Parathyroid adenoma (tissue), 2 donors: ENCODE measurements around the gene UNC13D.

ENCODE experiments used
- H2AFZ ChIP-seq: fragments of 300-600 bp; sonication (generic); one replicate; pipeline ENCODE4 v1.7.0; 2017; ENCODE audit warnings: antibody characterized with exemption, mild to moderate bottlenecking
- H3K27ac ChIP-seq: fragments of 300-600 bp; sonication (generic); one replicate; pipeline ENCODE4 v1.7.0; 2017
- H3K27me3 ChIP-seq: fragments of 300-600 bp; sonication (generic); one replicate; pipeline ENCODE4 v1.7.0; 2017; ENCODE audit warnings: low read length; ENCODE audit not compliant: control insufficient read depth, insufficient read depth
- H3K36me3 ChIP-seq: fragments of 300-600 bp; sonication (generic); one replicate; pipeline ENCODE4 v1.7.0; 2017; ENCODE audit warnings: low read length; ENCODE audit not compliant: control insufficient read depth, insufficient read depth
- H3K4me1 ChIP-seq: fragments of 300-600 bp; sonication (generic); one replicate; pipeline ENCODE4 v1.7.0; 2017; ENCODE audit warnings: control low read depth
- H3K4me2 ChIP-seq: fragments of 300-600 bp; sonication (generic); one replicate; pipeline ENCODE4 v1.7.0; 2017; ENCODE audit warnings: low read length
- H3K4me3 ChIP-seq: fragments of 300-600 bp; sonication (generic); one replicate; pipeline ENCODE4 v1.7.0; 2017; ENCODE audit warnings: low read depth, low read length
- H3K79me2 ChIP-seq: fragments of 300-600 bp; sonication (generic); one replicate; pipeline ENCODE4 v1.7.0; 2017; ENCODE audit warnings: control low read depth
- H3K9ac ChIP-seq: fragments of 300-600 bp; sonication (generic); one replicate; pipeline ENCODE4 v1.7.0; 2017; ENCODE audit warnings: mild to moderate bottlenecking
- H3K9me3 ChIP-seq: fragments of 300-600 bp; sonication (generic); one replicate; pipeline ENCODE4 v1.7.0; 2017; ENCODE audit warnings: low read length; ENCODE audit not compliant: control insufficient read depth
- CTCF ChIP-seq: fragments of 300-600 bp; sonication (generic); IDR thresholded peaks from one replicate; pipeline ENCODE4 v1.7.0; 2017; ENCODE audit warnings: antibody characterized with exemption, mild to moderate bottlenecking
- donor health status: primary hyperparathyroidism.

The UNC13D gene

GRCh38 chr17:75856062-75856756 lies 12.0 kb upstream of the UNC13D start:
- H3K36me3 ChIP-seq, result no peaks in the 10 kb centered on the region
- peak overlapping the region; percentile 83 for H3K4me2 ChIP-seq
- no peak for TF ChIP-seq CTCF
- no peaks in the 10 kb centered on the region for H3K27me3 ChIP-seq
- H3K9ac ChIP-seq, result peak overlapping the region; percentile 62
- H2AFZ ChIP-seq, result peak overlapping the region; percentile 77
- H3K9me3 ChIP-seq, result no peaks in the 10 kb centered on the region
- H3K4me3 ChIP-seq, result peak overlapping the region; percentile 86
- H3K79me2 ChIP-seq, result peaks cover 3% of the 10 kb centered on the region
- H3K27ac ChIP-seq, result peak overlapping the region; percentile 85
- H3K4me1 ChIP-seq, result peaks cover 3% of the 10 kb centered on the region

- peak within 1 kb of the TSS; percentile 62 for H3K9ac ChIP-seq
- peak within 1 kb of the TSS; percentile 92 for H3K4me2 ChIP-seq
- H3K36me3 ChIP-seq, result no peaks in the 10 kb centered on the region
- H3K27me3 ChIP-seq, result no peaks in the 10 kb centered on the region
- no peaks in the 10 kb centered on the region for H3K9me3 ChIP-seq
- H3K4me3 ChIP-seq, result peak within 1 kb of the TSS; percentile 86
- peaks cover 3% of the 10 kb centered on the region for H3K4me1 ChIP-seq
- peak within 1 kb of the TSS; percentile 85 for H3K27ac ChIP-seq
- TF ChIP-seq CTCF, result peak; percentile 63
- peaks cover 3% of the 10 kb centered on the region for H3K79me2 ChIP-seq
- peak within 1 kb of the TSS; percentile 77 for H2AFZ ChIP-seq
These were observed 11.3 kb upstream of the UNC13D start, which contains the start of gene WBP2 for GRCh38 chr17:75855310-75856061. Gene WBP2, minus strand, starts transcription at chr17:75855335. Its CDS starts 38 bp downstream, at chr17:75855297.

DNA sequence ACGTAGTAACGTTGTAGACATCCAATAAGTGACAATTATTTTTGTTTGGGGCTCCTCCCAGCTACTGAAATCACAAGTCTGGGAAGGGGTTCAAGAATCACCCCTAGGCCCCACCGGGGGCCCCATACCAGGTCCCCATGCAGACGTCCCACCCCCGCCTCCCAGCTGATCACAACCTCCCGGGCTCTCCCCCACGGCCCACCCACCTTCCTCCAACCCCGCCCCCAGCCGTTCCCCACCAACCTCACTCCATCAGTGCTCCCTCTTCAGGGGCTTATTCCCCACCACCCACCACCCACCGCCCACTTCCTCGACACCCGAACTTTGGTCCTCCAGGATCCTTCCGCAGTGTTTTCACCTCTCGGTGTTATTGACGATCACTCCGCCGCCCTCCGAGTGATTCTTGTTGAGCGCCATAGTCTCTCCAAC lies 10.7 kb upstream of the UNC13D start:
- peak overlapping the region; percentile 85 for H3K27ac ChIP-seq
- H3K9me3 ChIP-seq, result no peaks in the 10 kb centered on the region
- peak overlapping the region; percentile 86 for H3K4me3 ChIP-seq
- H2AFZ ChIP-seq, result peak overlapping the region; percentile 61
- H3K9ac ChIP-seq, result peak overlapping the region; percentile 22
- no peaks in the 10 kb centered on the region for H3K27me3 ChIP-seq
- peaks cover 3% of the 10 kb centered on the region for H3K4me1 ChIP-seq
- no peak for TF ChIP-seq CTCF
- peak overlapping the region; percentile 92 for H3K4me2 ChIP-seq
- peaks cover 3% of the 10 kb centered on the region for H3K79me2 ChIP-seq
- H3K36me3 ChIP-seq, result no peaks in the 10 kb centered on the region

DNA sequence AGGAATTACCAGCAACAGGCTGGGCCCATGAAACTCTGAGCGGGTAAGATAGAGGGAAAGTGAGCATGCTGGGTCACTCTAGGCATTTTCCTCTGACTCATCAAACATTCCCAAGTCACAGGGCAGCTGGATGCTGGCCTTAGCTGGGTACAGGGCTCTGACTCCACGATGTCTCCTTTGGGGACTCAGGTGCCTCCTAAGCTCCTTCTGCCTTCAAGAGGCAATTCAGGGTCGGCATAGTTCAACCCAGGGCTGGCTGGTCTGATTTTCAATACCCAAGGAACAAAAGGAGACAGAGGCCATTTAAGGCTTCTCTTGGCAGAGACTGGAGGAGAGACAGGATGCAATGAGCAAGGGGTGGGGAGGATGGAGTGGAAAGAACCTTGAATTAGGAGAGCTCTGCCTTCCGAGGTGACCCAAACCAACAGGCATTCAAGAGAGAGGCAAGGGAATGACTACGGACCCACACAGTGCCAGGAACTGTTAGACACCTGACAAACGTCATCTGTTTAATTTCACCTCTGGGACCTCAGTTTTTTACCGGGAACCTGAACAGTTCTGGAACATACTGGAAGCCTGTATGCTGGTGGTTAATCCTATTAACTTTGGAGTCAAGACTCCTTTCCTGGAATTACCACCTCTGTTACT lies 10.0 kb upstream of the UNC13D start:
- peak overlapping the region; percentile 85 for H3K27ac ChIP-seq
- H3K4me3 ChIP-seq, result peak overlapping the region; percentile 86
- no peaks in the 10 kb centered on the region for H3K9me3 ChIP-seq
- peaks cover 3% of the 10 kb centered on the region for H3K79me2 ChIP-seq
- peak overlapping the region; percentile 61 for H2AFZ ChIP-seq
- TF ChIP-seq CTCF, result no peak
- H3K27me3 ChIP-seq, result no peaks in the 10 kb centered on the region
- peak overlapping the region; percentile 92 for H3K4me2 ChIP-seq
- no peak overlapping the region for H3K9ac ChIP-seq
- no peaks in the 10 kb centered on the region for H3K36me3 ChIP-seq
- peaks cover 3% of the 10 kb centered on the region for H3K4me1 ChIP-seq
